Uterus (tissue), 2 donors: ENCODE results near the gene TMEM270.

Source experiments
- POLR2A ChIP-seq, 2 donors: fragments of 450-650 bp; IDR thresholded peaks; one replicate each; pipeline ENCODE4 v1.6.1; 2016; ENCODE audit warnings: antibody characterized with exemption in 2 of 2, mild to moderate bottlenecking in 1 of 2, moderate library complexity in 1 of 2
- TF ChIP-seq, protein P1 (sequence below), 4 experiments: fragments of 200-600 bp in 2 of 4; fragments of 450-650 bp in 2 of 4; sonication (generic) in 2 of 4; IDR thresholded peaks; one replicate each; pipeline ENCODE4 v1.5.1; 2016 to 2019; ENCODE audit warnings: antibody characterized with exemption in 4 of 4, mild to moderate bottlenecking in 2 of 4, moderate library complexity in 1 of 4

DNA sequence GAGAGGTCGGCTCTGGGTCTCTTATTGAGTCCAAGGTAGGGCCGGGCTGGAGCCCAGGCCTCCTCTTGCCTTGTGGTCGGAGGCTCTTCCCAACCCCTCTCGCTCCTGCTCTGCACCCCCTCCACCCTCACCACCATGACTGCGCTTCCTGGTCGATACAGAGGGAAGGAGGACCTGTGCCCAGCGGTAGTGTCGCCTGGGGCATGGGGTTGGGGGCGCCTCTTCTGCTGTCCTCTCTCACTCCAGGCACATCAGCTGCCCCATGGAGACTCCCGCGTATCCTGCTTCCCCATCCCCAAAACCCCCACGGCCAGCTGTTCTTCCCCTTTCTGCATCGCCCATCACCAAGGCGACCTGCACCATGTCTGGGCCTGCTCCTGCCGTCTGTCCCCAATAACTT lies 44.4 kb downstream of the TMEM270 start:
- TF ChIP-seq, protein P1, sequence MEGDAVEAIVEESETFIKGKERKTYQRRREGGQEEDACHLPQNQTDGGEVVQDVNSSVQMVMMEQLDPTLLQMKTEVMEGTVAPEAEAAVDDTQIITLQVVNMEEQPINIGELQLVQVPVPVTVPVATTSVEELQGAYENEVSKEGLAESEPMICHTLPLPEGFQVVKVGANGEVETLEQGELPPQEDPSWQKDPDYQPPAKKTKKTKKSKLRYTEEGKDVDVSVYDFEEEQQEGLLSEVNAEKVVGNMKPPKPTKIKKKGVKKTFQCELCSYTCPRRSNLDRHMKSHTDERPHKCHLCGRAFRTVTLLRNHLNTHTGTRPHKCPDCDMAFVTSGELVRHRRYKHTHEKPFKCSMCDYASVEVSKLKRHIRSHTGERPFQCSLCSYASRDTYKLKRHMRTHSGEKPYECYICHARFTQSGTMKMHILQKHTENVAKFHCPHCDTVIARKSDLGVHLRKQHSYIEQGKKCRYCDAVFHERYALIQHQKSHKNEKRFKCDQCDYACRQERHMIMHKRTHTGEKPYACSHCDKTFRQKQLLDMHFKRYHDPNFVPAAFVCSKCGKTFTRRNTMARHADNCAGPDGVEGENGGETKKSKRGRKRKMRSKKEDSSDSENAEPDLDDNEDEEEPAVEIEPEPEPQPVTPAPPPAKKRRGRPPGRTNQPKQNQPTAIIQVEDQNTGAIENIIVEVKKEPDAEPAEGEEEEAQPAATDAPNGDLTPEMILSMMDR (IDR thresholded peaks at IDR 0.05): no peak
- TF ChIP-seq POLR2A (IDR thresholded peaks at IDR 0.05): no peak
